ENCODE data around the gene FBXO24.
A peak's percentile ranks its signal among the peaks of the same experiment; 100 is the strongest.
"Not testable (repeated sequence)": the region's sequence is repeated elsewhere in the genome, so short reads cannot be mapped to it uniquely, and the experiment has no call there.

The FBXO24 gene, protein sequence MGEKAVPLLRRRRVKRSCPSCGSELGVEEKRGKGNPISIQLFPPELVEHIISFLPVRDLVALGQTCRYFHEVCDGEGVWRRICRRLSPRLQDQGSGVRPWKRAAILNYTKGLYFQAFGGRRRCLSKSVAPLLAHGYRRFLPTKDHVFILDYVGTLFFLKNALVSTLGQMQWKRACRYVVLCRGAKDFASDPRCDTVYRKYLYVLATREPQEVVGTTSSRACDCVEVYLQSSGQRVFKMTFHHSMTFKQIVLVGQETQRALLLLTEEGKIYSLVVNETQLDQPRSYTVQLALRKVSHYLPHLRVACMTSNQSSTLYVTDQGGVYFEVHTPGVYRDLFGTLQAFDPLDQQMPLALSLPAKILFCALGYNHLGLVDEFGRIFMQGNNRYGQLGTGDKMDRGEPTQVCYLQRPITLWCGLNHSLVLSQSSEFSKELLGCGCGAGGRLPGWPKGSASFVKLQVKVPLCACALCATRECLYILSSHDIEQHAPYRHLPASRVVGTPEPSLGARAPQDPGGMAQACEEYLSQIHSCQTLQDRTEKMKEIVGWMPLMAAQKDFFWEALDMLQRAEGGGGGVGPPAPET

DNA sequence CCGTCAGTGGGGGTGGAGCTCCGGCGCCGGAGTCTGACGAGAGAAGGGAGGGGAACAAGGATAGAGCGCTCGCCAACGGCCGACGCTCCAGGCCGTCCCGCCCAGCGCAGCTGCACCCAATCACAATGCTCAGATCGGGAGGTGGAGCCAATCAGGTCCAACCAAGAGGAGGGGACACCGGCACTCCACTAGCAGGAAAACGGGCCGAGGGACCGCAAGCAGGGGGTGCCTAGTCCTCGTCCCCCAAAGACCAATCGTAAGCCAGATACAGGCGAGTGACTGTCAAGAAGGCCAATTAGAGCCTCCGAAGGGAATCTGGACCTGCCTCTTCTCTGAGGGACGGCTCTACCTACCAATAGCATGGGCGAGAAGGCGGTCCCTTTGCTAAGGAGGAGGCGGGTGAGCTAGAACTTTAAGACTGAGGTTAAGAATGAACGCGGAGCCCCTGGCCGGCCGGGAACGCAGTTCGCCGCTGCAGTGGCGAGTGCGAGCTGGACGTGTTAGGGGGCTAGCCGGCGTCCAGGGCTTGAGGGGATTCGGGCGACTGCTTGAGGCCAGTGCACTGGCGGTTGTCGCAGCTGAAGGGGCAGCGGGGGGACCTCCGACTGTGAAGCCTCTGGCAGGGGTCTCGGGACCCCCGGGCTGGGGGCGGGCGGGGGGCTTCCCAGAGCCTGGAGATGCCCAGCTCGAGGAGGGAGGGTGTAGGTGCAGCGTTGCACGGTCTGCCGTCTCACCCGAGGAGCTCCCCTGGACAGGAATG is at the start of gene FBXO24:
Gene FBXO24 (plus strand): TSS at position 63 of the 760 bp plus-strand sequence. CDS start 298 bp downstream, at position 361.
- peaks cover 15% of the 10 kb centered on the region for H3K36me3 ChIP-seq (ENCODE audit: insufficient read depth, low read length)
- H3K9me3 ChIP-seq (ENCODE audit: low read length), result no peaks in the 10 kb centered on the region
- H3K27me3 ChIP-seq (ENCODE audit: insufficient read depth, low read length), result no peaks in the 10 kb centered on the region
- peak within 1 kb of the TSS; percentile 2 for H2AFZ ChIP-seq (ENCODE audit: low read depth, low read length)
- H3K4me1 ChIP-seq (ENCODE audit: insufficient read depth, low read length), result peaks cover 26% of the 10 kb centered on the region
- peak within 1 kb of the TSS; percentile 94 for H3K4me3 ChIP-seq (ENCODE audit: low read length)

DNA sequence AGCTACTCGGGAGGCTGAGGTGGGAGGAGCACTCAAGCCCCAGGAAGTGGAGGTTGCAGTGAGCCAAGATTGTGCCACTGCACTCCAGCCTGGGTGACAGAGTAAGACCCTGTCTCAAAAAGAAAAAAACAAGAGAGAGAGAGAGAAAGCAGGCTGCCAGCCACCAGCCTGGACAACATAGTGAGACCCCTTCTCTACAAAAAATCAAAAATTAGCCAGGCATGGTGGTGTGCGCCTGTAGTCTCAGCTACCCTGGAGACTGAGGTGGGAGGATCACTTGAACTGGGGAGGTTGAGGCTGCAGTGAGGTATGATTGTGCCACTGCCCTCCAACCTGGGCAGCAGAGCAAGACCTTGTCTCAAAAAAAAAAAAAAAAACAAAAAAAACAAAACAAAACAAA is 49.4 kb upstream of the FBXO24 start:
- not testable (repeated sequence) for H3K27me3 ChIP-seq (ENCODE audit: insufficient read depth, low read length); H3K4me3 ChIP-seq (ENCODE audit: low read length); H3K9me3 ChIP-seq (ENCODE audit: low read length); H2AFZ ChIP-seq (ENCODE audit: low read depth, low read length); H3K36me3 ChIP-seq (ENCODE audit: insufficient read depth, low read length); H3K4me1 ChIP-seq (ENCODE audit: insufficient read depth, low read length)

DNA sequence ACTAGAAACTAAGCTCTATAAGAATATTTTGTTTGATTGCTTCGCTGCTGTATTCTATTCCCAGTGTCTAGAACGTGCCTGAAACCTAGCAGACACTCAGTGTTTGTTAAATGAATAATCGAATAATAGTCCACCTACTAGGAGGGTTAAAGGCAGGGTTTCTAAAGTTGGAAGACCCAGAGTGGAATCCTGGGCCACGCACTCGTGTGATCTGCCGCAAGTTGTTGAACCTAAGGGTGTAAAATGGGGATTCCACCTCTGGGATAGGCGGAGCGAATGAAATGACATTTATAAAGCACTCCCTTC is 47.8 kb upstream of the FBXO24 start:
- H3K36me3 ChIP-seq (ENCODE audit: insufficient read depth, low read length), result no peaks in the 10 kb centered on the region
- peak overlapping the region; percentile 52 for H3K4me3 ChIP-seq (ENCODE audit: low read length)
- no peaks in the 10 kb centered on the region for H3K9me3 ChIP-seq (ENCODE audit: low read length)
- no peaks in the 10 kb centered on the region for H3K27me3 ChIP-seq (ENCODE audit: insufficient read depth, low read length)
- H3K4me1 ChIP-seq (ENCODE audit: insufficient read depth, low read length), result peaks cover 8% of the 10 kb centered on the region
- peak overlapping the region; percentile 62 for H2AFZ ChIP-seq (ENCODE audit: low read depth, low read length)

DNA sequence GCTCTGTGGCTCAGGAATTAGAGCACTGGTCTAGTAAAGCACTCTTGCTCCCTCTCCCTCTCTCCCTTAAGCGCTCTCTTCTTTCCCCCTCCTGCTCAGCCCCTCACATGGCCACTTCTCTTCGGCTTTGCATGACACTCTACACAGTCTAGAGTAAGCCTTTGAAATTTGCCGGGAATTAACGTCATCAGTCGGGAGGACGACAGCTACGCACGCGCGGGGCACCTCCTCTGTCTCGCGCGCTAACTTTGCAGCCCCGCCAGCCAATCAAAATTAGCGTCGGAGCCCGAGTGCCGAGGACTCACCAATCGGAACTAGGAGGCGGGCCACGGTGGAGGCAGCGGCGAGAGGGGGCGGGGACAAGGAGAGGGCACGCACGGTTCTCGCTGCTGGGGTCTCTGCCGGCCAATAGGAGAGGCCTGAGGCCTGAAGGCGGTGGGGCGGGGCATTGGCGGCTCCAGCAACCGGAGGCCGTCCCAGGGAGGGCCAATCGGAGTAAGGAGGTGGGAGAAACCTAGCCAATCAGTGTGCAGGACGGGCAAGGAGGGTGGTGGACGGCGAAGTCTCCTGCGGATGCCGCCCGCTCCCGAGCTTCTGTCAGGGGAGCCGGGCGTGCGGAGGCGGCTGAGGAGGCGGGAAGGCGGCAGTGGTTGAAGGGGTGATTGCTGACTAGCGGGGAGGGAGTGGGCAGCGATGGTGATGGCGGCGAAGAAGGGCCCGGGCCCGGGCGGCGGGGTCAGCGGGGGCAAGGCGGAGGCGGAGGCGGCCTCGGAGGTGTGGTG is 47.3 kb upstream of the FBXO24 start, which contains the start of gene AGFG2:
Gene AGFG2 (plus strand): TSS at position 550 of the 782 bp plus-strand sequence. CDS start 144 bp downstream, at position 694.
- H3K4me3 ChIP-seq (ENCODE audit: low read length), result peak within 1 kb of the TSS; percentile 66
- no peaks in the 10 kb centered on the region for H3K9me3 ChIP-seq (ENCODE audit: low read length)
- H3K4me1 ChIP-seq (ENCODE audit: insufficient read depth, low read length), result peaks cover 8% of the 10 kb centered on the region
- no peaks in the 10 kb centered on the region for H3K36me3 ChIP-seq (ENCODE audit: insufficient read depth, low read length)
- H2AFZ ChIP-seq (ENCODE audit: low read depth, low read length), result peak within 1 kb of the TSS; percentile 62
- H3K27me3 ChIP-seq (ENCODE audit: insufficient read depth, low read length), result no peaks in the 10 kb centered on the region

DNA sequence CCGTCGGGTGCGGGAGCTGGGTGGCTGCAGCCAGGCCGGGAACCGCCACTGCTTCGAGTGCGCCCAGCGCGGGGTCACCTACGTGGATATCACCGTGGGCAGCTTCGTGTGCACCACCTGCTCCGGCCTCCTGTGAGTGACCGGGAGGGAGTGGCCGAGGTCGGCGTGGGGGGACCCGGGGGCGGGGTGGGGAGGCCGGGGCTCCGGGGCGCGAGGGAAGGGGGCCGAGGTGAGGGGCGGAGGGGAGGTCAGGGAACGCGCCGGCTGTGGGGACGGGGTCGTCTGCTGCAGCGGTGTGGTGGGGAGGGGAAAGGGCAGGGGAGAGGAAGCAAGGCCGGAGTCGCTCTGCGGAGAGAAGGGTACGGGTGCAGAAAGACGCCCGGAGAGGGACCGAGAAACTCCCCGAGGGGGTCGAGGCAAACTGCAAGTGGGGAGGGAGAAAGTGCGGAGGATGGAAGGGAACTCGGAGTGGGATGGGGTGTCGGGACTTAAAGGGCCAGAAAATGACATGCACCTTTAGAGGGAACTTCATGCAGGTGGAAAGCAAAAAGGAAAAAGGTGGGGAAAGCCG is 46.6 kb upstream of the FBXO24 start:
- H3K4me1 ChIP-seq (ENCODE audit: insufficient read depth, low read length), result peaks cover 8% of the 10 kb centered on the region
- peak overlapping the region; percentile 66 for H3K4me3 ChIP-seq (ENCODE audit: low read length)
- H3K27me3 ChIP-seq (ENCODE audit: insufficient read depth, low read length), result no peaks in the 10 kb centered on the region
- no peaks in the 10 kb centered on the region for H3K36me3 ChIP-seq (ENCODE audit: insufficient read depth, low read length)
- no peaks in the 10 kb centered on the region for H3K9me3 ChIP-seq (ENCODE audit: low read length)
- no peak overlapping the region for H2AFZ ChIP-seq (ENCODE audit: low read depth, low read length)

DNA sequence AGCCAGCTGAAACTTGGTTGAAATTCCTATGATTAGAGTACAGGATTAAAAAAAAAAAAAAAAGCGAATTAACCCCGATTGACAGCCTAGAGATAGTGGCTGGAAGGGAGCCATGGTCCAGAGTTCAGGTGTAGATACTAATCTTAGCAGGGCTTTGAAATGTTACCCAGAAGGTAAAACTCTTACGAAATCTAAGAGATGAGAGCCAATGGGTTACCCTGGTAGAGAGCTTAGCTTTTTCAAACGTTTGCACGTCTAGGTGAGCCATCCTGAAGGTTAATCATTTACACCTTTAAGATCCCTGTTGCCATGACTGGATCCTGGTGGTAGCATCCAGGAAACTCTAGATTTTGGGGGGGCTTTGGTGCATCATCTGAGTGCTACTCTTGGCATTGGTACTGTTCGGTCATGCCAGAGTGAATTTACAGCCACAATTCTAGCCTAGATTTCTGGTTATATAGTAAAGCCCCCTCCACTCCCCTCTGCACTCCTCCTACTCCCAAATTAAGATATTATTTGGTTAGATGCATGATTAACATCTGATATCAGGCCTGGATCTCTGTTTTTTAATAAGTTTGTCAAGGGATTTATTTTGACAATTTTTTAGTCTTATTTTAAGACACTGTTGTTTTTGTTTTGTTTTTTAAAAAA is 45.9 kb upstream of the FBXO24 start:
- Histone ChIP-seq H3K4me3 (ENCODE audit: low read length) (peak overlapping the region; percentile 66), H3K4me1 (ENCODE audit: insufficient read depth, low read length) (peaks cover 12% of the 10 kb centered on the region), H3K27me3 (ENCODE audit: insufficient read depth, low read length) (no peaks in the 10 kb centered on the region), H3K9me3 (ENCODE audit: low read length) (no peaks in the 10 kb centered on the region), H2AFZ (ENCODE audit: low read depth, low read length) (no peak overlapping the region), H3K36me3 (ENCODE audit: insufficient read depth, low read length) (no peaks in the 10 kb centered on the region)

DNA sequence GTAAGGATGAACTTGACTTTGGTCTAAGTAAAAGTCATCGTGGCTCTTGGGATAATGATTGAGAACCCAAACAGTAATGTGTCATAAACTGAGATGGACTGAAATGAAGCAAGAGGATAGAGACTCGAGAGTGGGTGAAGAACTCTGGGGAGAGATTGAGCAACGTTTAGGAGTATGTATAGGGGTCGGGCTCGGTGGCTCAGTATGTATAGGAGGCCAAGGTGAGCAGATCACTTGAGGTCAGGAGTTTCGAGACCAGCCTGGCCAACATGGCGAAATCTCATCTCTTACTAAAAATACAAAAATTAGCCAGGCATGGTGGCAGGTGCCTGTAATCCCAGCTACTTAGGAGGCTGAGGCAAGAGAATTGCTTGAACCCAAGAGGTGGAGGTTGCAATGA is 44.8 kb upstream of the FBXO24 start:
- not testable (repeated sequence) for H3K9me3 ChIP-seq (ENCODE audit: low read length); H3K27me3 ChIP-seq (ENCODE audit: insufficient read depth, low read length); H3K36me3 ChIP-seq (ENCODE audit: insufficient read depth, low read length); H2AFZ ChIP-seq (ENCODE audit: low read depth, low read length); H3K4me3 ChIP-seq (ENCODE audit: low read length)
- peaks cover 23% of the 10 kb centered on the region for H3K4me1 ChIP-seq (ENCODE audit: insufficient read depth, low read length)

DNA sequence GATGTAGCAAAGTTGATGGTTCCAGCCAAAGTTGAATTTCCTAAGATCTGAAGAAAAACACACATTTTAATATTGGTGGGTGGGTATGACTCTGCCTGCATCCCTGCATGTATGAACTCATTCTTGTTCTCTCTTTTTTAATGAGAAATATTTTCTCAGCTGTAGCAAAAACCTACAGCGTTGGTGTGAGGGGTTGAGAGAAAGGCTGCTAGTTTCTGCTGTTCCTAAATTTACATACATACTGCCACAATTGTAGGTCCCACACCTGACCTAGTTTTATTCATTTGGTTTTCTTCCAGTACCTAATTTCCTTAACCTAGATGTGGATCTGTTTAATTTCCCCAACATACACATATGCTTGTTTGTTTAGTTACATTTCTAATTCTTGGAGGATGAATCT is 42.5 kb upstream of the FBXO24 start:
- Histone ChIP-seq H3K4me3 (ENCODE audit: low read length) (no peak overlapping the region), H2AFZ (ENCODE audit: low read depth, low read length) (no peak overlapping the region), H3K36me3 (ENCODE audit: insufficient read depth, low read length) (no peaks in the 10 kb centered on the region), H3K9me3 (ENCODE audit: low read length) (no peaks in the 10 kb centered on the region), H3K4me1 (ENCODE audit: insufficient read depth, low read length) (peaks cover 33% of the 10 kb centered on the region), H3K27me3 (ENCODE audit: insufficient read depth, low read length) (no peaks in the 10 kb centered on the region)

DNA sequence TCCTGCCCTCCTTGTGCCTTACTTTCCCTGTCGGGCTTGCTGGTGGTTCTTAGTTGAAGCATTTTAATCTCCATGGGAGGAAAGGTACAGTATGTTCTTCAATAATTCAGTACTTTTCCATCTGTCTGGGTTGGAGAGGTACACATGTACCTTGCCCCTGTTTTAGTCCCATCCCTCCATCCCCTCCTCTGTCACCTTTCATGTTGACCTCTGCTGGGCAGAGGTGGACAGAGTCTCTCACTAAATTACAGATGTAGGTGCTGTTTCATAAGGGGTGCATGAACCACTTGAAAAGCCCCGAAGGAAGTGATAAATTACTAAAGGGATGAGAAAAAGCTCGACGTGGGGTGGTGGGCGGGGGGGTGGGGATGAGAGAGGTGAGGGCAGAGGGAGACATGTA is 41.7 kb upstream of the FBXO24 start:
- peaks cover 33% of the 10 kb centered on the region for H3K4me1 ChIP-seq (ENCODE audit: insufficient read depth, low read length)
- no peak overlapping the region for H2AFZ ChIP-seq (ENCODE audit: low read depth, low read length)
- no peak overlapping the region for H3K4me3 ChIP-seq (ENCODE audit: low read length)
- H3K36me3 ChIP-seq (ENCODE audit: insufficient read depth, low read length), result peaks cover 4% of the 10 kb centered on the region
- H3K9me3 ChIP-seq (ENCODE audit: low read length), result no peaks in the 10 kb centered on the region
- H3K27me3 ChIP-seq (ENCODE audit: insufficient read depth, low read length), result no peaks in the 10 kb centered on the region

DNA sequence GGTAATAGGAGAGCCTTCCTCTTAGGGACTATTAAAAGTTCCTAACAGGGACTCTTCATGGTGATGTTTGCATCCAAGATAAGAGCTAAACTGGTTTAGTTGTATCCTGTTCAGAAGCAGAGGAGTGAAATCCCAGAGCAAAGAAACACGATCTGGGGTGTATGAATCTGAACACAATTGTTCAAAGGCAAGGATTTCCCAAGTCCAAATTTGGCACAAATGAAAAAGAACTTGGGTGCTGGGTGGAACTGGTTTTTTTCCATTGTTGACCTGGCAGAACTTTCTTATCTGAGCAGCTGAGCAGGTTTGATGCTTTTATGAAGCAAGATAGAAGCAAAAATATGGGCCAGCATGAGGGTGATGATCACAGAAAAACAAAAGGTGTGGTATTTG is 41.2 kb upstream of the FBXO24 start:
- H3K4me1 ChIP-seq (ENCODE audit: insufficient read depth, low read length), result peaks cover 29% of the 10 kb centered on the region
- no peak overlapping the region for H2AFZ ChIP-seq (ENCODE audit: low read depth, low read length)
- H3K36me3 ChIP-seq (ENCODE audit: insufficient read depth, low read length), result peaks cover 4% of the 10 kb centered on the region
- no peak overlapping the region for H3K4me3 ChIP-seq (ENCODE audit: low read length)
- no peaks in the 10 kb centered on the region for H3K9me3 ChIP-seq (ENCODE audit: low read length)
- no peaks in the 10 kb centered on the region for H3K27me3 ChIP-seq (ENCODE audit: insufficient read depth, low read length)

DNA sequence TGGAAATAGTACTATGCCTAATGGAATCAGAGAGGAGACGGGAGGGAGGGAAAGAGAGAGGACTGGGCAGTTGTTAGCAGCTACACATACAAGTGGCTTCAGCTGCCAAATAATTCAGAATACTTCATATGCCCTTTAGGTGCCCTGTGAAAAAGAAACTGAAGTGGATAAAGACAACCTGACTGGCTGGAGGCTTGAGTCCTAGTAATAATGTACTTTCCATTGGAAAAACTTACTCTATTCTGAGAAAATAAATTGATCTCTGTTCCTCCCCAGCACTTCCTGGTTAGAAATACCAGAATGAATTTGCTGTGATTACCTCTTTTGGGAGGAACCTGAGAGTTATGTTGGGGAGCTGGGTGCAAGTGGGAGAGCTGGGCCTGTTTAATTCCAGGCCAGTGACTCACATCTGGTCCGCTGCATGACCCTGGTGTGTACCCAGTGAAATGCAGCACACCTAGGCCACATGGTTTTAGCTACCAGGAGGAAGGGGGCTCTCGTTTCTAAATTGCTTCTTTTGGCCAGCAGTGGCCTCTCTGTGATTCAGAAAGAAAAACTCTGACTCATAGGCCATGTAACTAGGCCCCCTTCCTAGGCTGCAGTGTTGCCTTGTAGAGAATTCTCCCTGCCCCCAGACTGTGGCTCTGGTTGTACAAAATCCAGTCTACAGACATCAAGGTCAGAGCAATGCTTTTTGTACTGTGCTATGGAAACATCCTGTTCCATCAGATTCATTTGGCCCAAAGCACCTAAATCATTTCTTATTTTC is 40.6 kb upstream of the FBXO24 start:
- Histone ChIP-seq H3K36me3 (ENCODE audit: insufficient read depth, low read length) (peaks cover 6% of the 10 kb centered on the region), H3K9me3 (ENCODE audit: low read length) (no peaks in the 10 kb centered on the region), H3K4me1 (ENCODE audit: insufficient read depth, low read length) (peaks cover 28% of the 10 kb centered on the region), H3K4me3 (ENCODE audit: low read length) (no peak overlapping the region), H2AFZ (ENCODE audit: low read depth, low read length) (no peak overlapping the region), H3K27me3 (ENCODE audit: insufficient read depth, low read length) (no peaks in the 10 kb centered on the region)

Measured in neuron (in vitro differentiated cells).